ENCODE data around the gene ZNG1E. TPM values are rescaled to one million over a fixed set of nuclear protein-coding genes. Genes with fewer than 3 reads are reported as not detected.
"Not testable (repeated sequence)": the region's sequence is repeated elsewhere in the genome, so short reads cannot be mapped to it uniquely, and the experiment has no call there.

ZNG1E gene
- total RNA-seq, result 10 to 100 TPM; 35.9 to 40.2 TPM

DNA sequence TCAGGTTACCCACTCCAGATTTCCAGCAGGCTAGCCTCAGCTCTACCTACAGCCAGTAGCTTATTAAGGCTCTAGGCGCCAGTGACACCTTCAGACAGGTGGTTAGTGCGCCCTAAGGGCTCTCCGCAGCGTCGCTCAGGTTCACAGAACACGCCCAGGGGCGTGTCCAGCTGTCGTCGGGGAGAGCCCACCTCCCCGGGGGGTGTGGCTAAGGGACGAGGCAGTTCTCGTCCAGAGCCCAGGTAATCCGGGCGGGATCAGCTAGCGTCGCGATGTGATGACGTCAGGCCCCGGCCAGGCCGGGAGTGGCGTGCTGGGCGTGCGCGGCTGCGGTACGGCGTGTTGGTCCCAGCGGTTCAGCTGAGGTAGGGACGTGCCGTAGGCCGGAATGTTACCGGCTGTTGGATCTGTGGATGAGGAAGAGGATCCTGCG, at the start of gene ZNG1E:
Gene ZNG1E, plus strand, starts transcription at position 340 of the 433 bp plus-strand sequence. Its CDS starts 49 bp downstream, at position 389.
- H3K36me3 ChIP-seq; H3K9me3 ChIP-seq; H3K27me3 ChIP-seq; intact Hi-C loops (cut with DNase I); H3K4me1 ChIP-seq: not testable (repeated sequence)
- peak within 1 kb of the TSS in 1 of 2 donors; percentile 60 for H3K9ac ChIP-seq (ENCODE audit: low read depth in 2 of 2, low read length in 2 of 2)
- peak within 1 kb of the TSS; percentile 60 for H3K27ac ChIP-seq
- DNase-seq, result peak; percentile 73
- peak within 1 kb of the TSS; percentile 30 for H3K4me3 ChIP-seq

DNA sequence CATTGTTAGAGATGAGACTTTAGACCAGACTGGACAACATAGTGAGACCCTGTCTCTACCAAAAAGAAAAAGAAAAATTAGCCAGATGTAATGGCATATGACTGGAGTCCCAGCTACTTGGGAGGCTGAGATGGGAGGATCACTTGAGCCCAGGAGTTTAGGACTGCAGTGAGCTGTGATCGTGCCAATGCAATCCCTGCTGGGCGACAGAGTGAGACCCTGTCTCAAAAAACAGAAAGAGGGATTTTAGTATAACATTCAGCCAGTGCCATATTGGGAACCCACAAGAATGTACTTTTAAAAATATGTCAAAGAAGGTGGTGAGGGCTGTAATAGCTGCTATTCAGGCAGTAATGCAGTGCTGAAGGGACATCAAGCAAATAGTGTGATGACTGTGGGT, 2.1 kb upstream of the ZNG1E start:
- H3K27me3 ChIP-seq; H3K36me3 ChIP-seq; H3K9ac ChIP-seq (ENCODE audit: low read depth in 2 of 2, low read length in 2 of 2); H3K4me1 ChIP-seq; intact Hi-C loops (cut with DNase I); H3K4me3 ChIP-seq; H3K9me3 ChIP-seq; H3K27ac ChIP-seq; DNase-seq: not testable (repeated sequence)

DNA sequence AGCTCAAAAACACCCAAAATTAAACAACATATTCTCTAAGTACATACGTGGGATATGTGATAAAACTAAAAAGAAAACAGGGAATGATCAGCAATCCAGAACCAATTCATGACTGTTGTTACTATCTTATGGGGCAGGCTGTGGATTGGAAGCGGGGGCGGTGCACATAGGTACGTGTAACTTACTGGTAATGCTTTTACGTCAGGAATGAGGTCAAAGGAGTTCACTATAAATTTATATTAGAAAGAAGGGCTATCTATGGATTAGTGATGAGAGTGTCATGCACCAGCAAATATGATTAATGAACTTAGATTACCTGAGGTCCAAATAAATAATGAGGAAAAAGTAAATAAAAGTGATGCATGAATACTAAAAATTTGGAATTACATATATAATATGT, 710 bp upstream of the ZNG1E start:
- H3K36me3 ChIP-seq; H3K9me3 ChIP-seq; H3K9ac ChIP-seq (ENCODE audit: low read depth in 2 of 2, low read length in 2 of 2); intact Hi-C loops (cut with DNase I); H3K27me3 ChIP-seq; H3K27ac ChIP-seq; DNase-seq; H3K4me3 ChIP-seq; H3K4me1 ChIP-seq: not testable (repeated sequence)

DNA sequence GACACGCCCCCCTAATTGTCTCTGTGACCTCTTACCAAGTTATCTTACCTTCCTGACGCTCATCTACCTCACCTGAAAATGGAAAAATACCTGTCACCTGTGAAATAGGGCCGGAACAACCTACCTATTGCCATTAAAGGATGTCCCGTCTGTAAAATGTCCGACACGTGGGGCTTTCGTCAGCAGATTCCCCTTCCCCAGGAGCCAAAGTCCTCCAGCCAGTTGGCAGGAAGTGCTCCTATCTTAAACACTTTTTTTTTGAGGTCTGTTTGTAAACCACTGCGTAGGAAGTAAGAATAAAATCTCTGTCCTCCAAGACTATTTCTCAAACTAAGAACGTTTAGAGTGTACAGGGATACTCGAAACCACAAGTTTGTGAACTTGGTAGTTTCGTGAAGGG, 661 bp downstream of the ZNG1E start:
- intact Hi-C loops (cut with DNase I); H3K9ac ChIP-seq (ENCODE audit: low read depth in 2 of 2, low read length in 2 of 2); H3K27me3 ChIP-seq; H3K9me3 ChIP-seq; H3K4me1 ChIP-seq; H3K36me3 ChIP-seq: not testable (repeated sequence)
- peak; percentile 63 for DNase-seq
- Histone ChIP-seq H3K4me3 (peak overlapping the region; percentile 26), H3K27ac (peak overlapping the region; percentile 60)

DNA sequence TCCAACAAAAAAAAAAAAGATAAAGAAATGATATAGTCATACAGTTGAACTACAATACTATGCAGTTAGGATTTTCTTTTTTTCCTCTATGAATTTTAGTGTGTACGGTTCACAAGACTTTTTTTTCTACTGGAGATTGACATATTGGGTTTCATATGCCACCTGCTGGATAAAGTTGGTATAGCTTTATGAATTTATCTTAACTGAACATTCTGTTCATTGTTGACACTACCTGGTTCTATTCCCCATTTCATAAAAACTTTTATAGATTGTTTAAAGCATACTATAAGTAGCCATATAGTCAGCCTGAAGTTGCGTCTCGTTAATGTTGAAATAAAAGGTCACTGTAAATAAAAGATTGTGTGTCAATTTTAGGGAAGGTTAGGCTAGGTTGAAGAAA, 2.8 kb downstream of the ZNG1E start:
- H3K27me3 ChIP-seq; intact Hi-C loops (cut with DNase I); H3K4me3 ChIP-seq; H3K4me1 ChIP-seq; H3K9me3 ChIP-seq; H3K27ac ChIP-seq; DNase-seq; H3K36me3 ChIP-seq; H3K9ac ChIP-seq (ENCODE audit: low read depth in 2 of 2, low read length in 2 of 2): not testable (repeated sequence)
- TF ChIP-seq, protein P1, sequence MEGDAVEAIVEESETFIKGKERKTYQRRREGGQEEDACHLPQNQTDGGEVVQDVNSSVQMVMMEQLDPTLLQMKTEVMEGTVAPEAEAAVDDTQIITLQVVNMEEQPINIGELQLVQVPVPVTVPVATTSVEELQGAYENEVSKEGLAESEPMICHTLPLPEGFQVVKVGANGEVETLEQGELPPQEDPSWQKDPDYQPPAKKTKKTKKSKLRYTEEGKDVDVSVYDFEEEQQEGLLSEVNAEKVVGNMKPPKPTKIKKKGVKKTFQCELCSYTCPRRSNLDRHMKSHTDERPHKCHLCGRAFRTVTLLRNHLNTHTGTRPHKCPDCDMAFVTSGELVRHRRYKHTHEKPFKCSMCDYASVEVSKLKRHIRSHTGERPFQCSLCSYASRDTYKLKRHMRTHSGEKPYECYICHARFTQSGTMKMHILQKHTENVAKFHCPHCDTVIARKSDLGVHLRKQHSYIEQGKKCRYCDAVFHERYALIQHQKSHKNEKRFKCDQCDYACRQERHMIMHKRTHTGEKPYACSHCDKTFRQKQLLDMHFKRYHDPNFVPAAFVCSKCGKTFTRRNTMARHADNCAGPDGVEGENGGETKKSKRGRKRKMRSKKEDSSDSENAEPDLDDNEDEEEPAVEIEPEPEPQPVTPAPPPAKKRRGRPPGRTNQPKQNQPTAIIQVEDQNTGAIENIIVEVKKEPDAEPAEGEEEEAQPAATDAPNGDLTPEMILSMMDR (IDR thresholded peaks at IDR 0.05), result peak; percentile 15

DNA sequence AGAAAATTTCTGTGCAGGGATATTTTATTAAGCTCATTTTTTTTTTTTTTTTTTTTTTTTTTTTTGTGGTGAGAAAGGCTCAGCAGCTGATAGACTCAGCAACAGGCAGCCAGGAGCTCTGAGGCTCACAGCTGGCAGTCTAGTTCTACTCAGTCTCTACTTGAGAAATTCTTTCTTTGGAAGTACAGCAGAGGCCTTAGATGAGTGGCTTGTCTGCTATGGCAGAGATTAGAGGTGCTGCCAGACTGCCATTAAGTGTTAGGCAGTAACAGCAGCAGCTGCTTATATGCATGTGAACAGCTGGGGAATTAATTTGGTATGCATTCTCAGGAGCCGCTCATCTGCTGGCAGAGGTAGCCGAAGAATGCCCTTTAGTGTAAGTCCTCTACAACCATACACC, 27.8 kb downstream of the ZNG1E start:
- DNase-seq; H3K9ac ChIP-seq (ENCODE audit: low read depth in 2 of 2, low read length in 2 of 2); intact Hi-C loops (cut with DNase I); H3K36me3 ChIP-seq; H3K9me3 ChIP-seq; H3K27me3 ChIP-seq; H3K4me1 ChIP-seq; H3K27ac ChIP-seq; H3K4me3 ChIP-seq: not testable (repeated sequence)

DNA sequence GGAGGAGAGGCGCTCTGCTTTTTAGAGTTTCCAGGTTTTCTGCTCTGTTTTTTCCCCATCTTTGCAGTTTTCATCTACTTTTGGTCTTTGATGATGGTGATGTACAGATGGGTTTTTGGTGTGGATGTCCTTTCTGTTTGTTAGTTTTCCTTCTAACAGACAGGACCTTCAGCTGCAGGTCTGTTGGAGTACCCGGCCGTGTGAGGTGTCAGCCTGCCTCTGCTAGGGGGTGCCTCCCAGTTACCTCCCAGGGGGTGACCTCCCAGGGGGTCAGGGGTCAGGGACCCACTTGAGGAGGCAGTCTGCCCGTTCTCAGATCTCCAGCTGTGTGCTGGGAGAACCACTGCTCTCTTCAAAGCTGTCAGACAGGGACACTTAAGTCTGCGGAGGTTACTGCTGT, 38.7 kb downstream of the ZNG1E start:
- H3K9me3 ChIP-seq; H3K36me3 ChIP-seq; H3K27ac ChIP-seq; H3K4me1 ChIP-seq; DNase-seq; H3K9ac ChIP-seq (ENCODE audit: low read depth in 2 of 2, low read length in 2 of 2); intact Hi-C loops (cut with DNase I); H3K4me3 ChIP-seq; H3K27me3 ChIP-seq: not testable (repeated sequence)

DNA sequence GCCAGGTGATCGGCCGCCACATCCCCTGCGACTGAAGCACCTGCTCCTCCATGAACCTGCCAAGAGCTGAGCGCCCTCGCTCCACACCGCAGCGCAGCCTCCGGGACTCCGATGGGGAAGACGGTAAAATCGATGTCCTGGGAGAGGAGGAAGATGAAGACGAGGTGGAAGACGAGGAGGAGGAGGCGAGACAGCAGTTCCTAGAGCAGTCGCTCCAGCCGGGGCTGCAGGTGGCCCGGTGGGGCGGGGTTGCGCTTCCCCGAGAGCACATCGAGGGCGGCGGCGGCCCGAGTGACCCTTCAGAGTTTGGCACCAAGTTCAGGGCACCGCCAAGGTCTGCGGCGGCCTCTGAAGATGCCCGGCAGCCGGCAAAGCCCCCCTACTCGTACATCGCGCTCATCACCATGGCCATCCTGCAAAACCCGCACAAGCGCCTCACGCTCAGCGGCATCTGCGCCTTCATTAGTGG, 61.4 kb downstream of the ZNG1E start, which contains the start of gene FOXD4L4:
Gene FOXD4L4, plus strand, starts transcription at position 51 of the 469 bp plus-strand sequence. Its CDS starts 0 bp downstream, at position 51.
- H3K27me3 ChIP-seq; DNase-seq; H3K9ac ChIP-seq (ENCODE audit: low read depth in 2 of 2, low read length in 2 of 2); H3K27ac ChIP-seq; H3K4me1 ChIP-seq; H3K4me3 ChIP-seq; H3K36me3 ChIP-seq; H3K9me3 ChIP-seq; intact Hi-C loops (cut with DNase I): not testable (repeated sequence)

DNA sequence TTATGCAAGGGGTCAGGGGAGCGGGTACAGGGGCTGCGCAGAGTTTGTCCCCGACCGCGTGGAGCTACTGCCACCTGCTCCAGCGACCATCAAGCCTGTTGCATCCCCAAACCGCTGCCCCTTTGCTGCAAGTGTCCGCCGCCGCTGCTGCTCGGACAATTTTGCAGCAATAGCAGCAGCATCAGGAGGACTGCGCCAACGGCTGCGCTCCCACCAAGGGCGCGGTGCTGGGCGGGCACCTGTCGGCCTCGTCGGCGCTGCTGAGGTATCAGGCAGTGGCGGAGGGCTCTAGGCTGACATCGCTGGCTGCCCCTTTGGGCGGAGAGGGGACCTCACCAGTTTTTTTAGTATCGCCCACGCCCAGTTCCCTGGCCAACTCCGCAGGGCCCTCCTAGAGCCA, 62.4 kb downstream of the ZNG1E start:
- H3K9me3 ChIP-seq; H3K9ac ChIP-seq (ENCODE audit: low read depth in 2 of 2, low read length in 2 of 2); DNase-seq; intact Hi-C loops (cut with DNase I); H3K4me1 ChIP-seq; H3K27me3 ChIP-seq; H3K27ac ChIP-seq; H3K4me3 ChIP-seq; H3K36me3 ChIP-seq: not testable (repeated sequence)

Other genes starting within 250 kb of the ZNG1E start
- under 1 TPM in 1 of 2 donors, not detected in 1; 0.30 TPM for gene FOXD4L4, start 61.2 kb downstream of the ZNG1E start, total RNA-seq